Ecto neural progenitor cell (in vitro differentiated cells): ENCODE data around the gene EVC.
A peak's percentile ranks its signal among the peaks of the same experiment; 100 is the strongest.
"Not testable (repeated sequence)": the region's sequence is repeated elsewhere in the genome, so short reads cannot be mapped to it uniquely, and the experiment has no call there.

Experiments
- DNase-seq: peaks from one replicate; pipeline ENCODE4 v3.0.0-alpha.2; 2018; ENCODE audit warnings: low spot score

The EVC gene

GRCh38 chr4:5812506-5813229 is 101.7 kb downstream of the EVC start:
- DNase-seq = no peak

- DNase-seq = no peak
These were observed 102.9 kb downstream of the EVC start for GRCh38 chr4:5813882-5814255.

- no peak for DNase-seq
These were observed 103.4 kb downstream of the EVC start for GRCh38 chr4:5814421-5814820.

- no peak for DNase-seq
These were observed 104.6 kb downstream of the EVC start for GRCh38 chr4:5815641-5816040.

- no peak for DNase-seq
These were observed 105.1 kb downstream of the EVC start for GRCh38 chr4:5816101-5816500.

- DNase-seq = no peak
These were observed 105.9 kb downstream of the EVC start for GRCh38 chr4:5816851-5817375.

GRCh38 chr4:5821665-5822358 is 110.8 kb downstream of the EVC start:
- peak; percentile 60 for DNase-seq

- DNase-seq = no peak
These were observed 111.6 kb downstream of the EVC start for GRCh38 chr4:5822619-5823018.

- DNase-seq = no peak
These were observed 112.7 kb downstream of the EVC start for GRCh38 chr4:5823542-5824211.

- DNase-seq = no peak
These were observed 113.2 kb downstream of the EVC start for GRCh38 chr4:5824227-5824626.

- DNase-seq = no peak
These were observed 113.6 kb downstream of the EVC start for GRCh38 chr4:5824635-5825034.

GRCh38 chr4:5825321-5826041 is 114.5 kb downstream of the EVC start:
- DNase-seq = no peak

GRCh38 chr4:5826437-5827107 is 115.6 kb downstream of the EVC start:
- DNase-seq = no peak

- no peak for DNase-seq
These were observed 116.4 kb downstream of the EVC start for GRCh38 chr4:5827108-5828004.

GRCh38 chr4:5828005-5828391 is 117.0 kb downstream of the EVC start:
- no peak for DNase-seq

- DNase-seq = no peak
These were observed 125.9 kb downstream of the EVC start for GRCh38 chr4:5836943-5837342.

- DNase-seq = not testable (repeated sequence)
These were observed 126.5 kb downstream of the EVC start for GRCh38 chr4:5837483-5837882.

GRCh38 chr4:5839332-5839731 is 128.3 kb downstream of the EVC start:
- no peak for DNase-seq

- DNase-seq = no peak
These were observed 129.0 kb downstream of the EVC start for GRCh38 chr4:5839751-5840674.

- DNase-seq = no peak
These were observed 131.5 kb downstream of the EVC start for GRCh38 chr4:5842456-5842855.
